DMS114 treated with DMSO at 0.1 percent for 48 hours (cell line): ENCODE data around the gene PRAC2.

Experiments used
- DNase-seq: peaks from one replicate; lab custom pipeline; 2025; ENCODE audit not compliant: unreplicated experiment; lab: John Stamatoyannopoulos, UW

Gene PRAC2

DNA sequence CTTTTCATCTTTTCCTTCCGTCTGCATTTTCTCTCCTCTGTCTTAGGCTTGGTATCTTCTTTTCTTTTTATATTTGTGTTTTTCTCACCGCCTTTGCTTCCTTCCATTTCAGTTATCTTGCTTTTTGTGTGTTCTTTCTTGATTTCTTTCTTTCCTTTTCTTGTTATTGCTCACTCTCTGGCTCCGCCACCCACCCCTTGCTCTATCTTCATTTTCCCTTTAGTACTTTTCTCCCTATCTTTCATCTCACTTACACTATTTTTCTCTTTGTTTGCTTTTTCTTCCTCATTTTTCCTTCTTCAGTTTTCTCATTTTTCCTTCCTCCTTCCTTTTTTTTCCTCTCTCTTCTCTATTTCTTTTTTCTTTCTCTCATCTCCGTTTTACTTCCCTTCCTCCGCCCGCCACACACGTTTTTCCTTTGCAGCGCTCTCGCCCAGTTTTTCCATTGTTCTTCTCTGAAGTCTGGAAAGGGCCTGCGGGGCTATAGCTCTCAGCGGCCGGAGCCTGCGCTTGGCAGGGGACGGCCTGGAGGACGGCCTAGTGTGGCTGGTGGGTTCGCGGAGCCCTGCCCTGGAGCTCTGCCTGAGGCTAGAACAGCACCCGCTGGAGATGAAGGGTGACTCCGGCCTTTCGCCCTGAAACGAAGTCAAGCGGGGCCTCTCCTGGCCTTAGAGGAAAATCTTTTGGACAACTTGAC, 10.8 kb downstream of the PRAC2 start:
- DNase-seq = no peak

DNA sequence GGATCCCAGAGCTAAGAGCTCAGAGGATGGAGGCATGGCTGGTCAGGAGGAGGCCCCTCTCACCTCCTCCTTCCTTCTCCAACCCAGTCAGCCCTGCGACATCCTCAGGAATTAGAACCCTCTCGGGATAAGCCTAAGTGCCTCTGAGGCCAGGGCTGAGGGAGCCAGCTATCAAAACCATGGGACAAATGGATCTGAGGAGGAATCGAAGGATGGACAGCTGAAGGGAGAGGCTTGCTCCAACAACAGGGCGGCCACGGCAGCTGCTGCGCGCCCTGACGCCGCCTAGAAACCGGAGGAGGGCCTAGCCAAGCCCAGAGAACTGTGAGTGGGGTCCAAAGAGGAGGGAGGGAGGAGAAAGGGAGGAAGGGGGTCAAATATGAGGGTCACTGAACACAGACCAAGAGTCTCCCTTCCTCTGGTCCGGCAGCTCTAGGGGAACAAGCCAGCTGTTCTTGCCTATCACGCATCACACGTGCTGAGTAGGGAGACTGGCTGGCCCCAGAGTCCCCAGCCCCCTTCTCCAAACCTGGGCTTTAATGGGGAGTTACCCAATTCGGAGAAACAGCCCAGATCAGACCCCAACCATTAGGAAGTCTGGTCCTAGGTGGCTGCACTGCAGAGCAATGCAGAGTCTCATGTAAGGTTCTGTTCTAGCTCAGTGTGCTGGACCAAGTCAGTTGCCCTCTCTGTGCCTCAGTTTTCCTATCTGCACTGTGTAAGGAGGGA, 11.5 kb downstream of the PRAC2 start:
- DNase-seq = no peak

DNA sequence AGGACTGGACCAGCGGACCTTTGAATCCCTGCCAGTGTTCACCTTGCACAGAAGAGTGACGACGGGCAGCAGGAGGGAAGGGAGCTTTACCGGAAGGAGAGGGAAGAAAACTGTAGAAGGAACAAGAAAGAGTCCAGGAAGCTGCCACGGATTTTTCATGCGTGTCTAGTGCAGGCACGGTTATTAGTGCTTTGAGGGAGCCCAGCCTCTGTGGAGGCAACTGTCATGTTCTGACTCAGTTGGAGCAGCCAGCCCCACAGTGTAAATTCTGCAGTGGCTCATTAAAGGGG, 12.0 kb downstream of the PRAC2 start:
- no peak for DNase-seq

DNA sequence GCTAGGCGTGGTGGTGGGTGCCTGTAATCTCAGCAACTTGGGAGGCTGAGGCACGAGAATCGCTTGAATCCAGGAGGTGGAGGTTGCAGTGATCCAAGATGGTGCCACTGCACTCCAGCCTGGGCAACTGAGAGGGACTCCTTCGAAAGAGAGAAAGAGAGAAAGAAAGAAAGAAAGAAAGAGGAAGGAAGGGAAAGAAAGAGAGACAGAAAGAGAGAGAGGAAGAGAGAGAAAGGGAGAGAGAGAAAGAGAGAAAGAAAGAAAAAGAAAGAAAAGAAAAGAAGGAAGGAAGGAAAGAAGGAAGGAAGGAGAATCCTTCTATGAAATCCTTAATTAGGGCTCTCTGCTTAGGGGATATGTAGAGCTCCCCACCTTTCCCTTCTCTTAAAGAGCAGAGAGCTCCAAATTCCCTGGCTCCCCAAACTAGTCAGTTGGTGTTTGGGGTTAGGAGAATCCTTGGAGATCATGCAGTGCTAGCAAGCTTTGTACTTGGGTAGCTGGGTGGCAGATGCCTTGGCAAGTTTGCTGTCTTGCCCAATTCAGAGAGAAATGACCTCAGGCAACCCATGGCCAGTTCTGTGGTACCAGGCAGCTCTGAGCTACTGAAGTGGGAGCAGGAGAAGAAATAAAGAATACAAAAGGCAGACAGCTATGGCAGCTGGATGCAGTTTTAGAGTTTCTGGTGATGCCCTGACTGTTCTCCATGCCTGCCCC, 14.5 kb downstream of the PRAC2 start:
- DNase-seq = no peak

DNA sequence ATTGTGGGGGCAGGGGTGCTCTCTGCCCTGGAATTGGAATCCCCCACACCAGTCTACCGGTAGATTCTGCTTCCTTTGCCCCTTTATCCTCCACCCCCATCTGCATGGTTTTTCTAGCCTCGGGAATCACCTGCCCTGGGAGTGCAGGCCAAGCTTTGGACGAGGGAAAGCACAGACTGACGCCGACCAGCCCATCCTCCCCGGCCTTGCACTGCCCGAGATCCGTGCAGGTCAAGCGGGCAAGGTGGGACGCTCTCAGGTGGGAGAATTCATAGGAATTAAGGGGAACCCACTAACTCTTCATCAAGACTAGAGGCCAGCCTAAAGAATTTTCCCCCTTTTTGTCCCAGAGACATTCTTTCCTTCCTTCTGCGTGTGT, 15.4 kb downstream of the PRAC2 start:
- DNase-seq = no peak

DNA sequence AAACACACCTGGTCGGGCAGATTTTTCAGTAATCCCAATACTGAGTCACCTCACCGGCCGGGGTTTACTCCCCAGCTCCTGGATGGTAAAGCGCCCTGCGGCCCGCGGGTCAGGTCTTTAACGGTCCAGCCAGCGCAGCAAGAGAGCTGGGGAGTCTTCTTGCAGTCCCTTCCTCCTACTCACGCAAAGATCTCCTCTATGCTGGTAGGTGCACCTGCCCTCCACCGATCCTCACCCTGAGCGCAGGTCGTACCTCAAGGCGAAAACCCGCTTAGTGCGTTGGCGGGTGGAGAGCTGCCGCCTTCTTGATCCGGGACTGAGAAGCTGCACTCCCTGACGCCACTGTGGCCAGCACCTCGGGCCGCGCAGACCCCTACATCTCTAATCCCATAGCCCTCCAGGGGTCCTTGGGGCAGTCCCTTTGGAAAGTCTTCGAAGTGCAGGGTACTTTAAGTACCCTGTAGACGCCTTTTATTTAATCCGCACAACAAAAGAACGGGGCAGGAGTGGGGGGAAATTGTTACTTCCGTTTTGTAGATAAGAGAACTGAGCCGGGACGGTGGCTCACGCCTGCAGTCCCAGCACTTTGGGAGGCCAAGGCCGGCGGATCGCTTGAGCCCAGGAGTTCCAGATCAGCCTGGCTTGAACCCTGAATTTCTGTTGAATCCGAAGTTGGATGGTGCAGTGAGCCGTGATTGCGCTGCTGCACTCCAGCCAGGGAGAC, 16.0 kb downstream of the PRAC2 start:
- DNase-seq = no peak

DNA sequence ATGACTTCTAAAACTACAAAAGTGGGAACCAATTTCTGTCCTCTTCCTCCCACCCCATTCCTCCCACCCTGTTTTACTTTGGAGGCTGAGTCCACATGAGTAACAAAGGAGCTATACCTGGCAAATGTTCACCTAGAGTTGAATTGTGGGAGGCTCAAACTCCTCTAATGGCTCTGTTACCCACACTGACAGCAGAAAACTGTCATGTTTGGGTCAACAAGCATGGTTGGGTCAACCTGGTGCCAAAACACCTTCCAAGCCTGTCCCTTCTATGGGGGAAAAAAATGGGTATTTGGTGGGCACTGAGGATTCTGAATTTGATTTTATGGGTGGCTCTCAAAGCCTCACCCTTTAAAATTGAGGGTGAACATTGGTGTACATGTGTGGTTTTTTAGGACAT, 17.6 kb downstream of the PRAC2 start:
- no peak for DNase-seq

DNA sequence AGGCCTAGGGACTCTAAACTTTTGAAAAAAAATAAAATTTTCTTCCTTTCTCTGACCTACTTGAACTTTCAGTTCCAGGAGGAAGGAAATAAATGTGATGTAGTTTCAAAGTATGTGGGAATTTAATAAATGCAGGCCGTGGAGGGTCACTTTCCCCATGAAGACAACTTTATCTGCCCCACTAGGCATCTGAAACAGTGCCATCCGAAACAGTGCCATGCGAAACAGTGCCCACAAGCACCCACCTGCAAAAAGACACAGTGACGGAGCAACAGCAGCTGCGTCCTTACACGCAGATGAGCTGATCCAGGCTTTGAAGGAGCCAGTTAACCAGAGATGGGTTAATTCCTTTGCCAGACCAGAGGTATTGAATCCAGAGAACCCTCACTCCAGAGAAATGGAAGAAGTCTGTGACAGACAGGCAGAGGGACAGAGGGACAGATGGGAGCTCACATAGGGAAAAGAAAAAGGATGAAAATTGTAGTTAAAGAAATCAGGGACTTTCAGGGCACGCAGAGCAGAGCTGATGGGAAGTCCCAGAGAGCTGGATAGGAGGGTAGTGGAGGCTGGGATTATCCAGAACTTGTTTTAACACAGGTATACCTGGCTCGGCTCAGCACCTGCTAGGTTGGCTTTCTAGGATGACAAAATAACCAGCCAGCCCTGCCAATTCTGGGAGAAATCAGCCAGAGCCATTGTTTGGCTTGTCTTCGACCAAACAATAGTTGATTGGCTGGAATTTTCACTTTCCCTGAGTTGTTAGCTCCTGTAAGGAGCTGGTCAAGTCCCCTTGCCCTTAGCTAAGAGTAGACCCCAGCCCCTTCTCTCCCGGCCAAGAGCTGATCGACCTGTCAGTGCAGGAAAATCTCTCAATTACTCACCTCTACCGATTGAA, 22.6 kb downstream of the PRAC2 start:
- no peak for DNase-seq

DNA sequence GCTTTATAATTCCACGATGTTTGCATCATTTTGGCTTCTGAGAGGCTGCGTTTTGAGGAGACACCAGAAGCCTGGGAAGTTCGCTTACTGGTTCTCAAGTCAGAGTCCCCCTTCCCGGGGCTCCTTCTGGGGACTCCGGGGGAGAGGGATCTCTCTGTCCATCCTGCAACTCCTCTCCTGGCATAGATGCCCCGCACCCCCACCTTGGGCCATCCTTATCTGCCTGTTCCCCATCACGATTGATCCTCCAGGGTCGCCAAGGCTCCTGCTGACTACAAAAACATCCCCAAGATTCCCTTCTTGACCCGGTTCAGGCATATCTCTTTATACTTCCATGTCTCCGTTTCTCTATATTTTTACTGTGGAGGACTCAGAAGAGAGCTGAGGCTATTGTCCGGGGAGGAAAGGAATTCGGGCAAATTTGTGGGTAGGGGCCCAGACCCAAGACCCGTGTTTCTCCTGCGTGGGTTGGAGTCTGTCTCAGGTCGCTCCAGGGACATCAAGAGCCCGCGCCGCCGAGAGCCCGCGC, 24.0 kb downstream of the PRAC2 start:
- DNase-seq = no peak

DNA sequence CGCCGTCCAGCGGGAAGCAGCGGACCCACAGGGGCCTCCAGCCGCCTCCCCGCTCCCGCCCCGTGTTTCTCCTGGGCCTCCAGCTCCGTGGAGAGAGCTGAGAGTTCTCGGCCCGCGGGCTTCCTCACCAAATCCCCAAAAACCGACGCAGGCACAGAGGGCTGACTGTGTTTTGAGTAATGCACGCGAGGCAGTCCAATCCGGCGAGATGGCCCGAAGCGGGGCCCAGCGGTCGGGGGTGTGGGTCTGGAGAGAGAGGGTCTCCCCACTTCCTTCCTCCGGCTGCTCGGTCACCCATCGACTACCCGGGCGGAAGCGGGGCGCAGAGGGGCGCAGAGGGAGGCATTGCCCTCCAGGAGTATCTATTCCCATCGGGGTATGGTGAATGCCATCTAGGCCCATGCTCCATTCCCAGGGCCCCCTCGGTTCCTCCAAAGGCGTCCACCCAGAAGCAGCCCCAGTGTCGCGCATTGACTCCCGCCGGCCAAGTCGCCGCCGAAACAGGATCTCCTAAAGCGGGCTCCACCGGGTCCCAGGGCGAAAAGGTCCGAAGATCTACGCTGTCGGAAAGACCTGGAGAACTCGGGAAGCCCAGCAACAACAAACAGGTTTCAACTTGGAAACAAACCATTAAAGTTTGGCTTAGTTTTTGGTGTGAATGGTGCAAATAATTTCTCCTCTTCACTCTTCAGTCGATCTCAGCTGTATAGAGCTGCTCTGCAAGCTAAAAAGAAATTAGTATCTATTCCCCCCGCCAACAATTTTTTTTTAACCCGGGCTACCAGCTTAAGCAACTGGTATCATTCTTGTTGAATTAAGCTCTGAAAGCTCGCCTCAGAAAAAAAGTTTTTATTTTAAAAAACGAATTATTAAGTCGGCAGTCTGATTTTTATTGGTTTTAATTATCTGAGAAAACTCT, 24.7 kb downstream of the PRAC2 start:
- no peak for DNase-seq

DNA sequence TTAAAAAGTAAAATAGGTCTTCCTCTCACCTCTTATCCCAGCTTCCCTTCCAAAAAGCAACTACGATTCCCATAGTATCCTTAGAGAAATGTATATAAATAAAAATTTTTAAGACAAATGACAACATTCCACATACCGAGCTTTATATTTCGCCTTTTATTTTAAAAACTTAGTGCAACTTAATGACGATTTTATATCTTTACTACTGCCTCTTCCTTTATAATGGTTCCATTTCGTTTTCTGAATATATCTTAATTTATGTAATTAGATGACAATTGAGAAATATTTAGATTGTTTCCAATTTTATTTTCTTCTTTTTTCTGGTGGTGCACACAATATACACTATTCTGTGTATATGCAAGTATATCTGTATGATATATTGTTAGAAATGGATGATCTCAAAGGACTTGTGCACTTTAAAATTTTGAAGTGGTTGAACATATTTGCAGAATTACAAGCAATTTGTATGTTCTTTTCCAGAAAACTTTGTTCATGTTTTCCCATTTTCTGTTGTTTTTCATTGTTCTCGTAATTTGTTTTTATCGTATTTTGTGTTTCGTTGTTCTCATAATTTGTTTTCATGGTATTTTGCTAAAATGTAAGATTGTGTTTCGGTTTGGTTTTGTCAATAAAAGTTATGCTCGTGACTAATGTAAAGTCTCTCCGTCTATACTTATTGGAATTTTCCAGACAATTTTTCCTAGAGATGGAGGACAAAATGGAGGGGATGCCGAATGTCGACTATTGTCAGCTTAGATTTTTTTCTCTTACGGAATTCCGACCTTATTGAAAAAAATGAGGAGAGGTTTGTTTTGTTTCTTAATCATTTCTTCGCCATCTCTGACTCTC, 26.0 kb downstream of the PRAC2 start:
- no peak for DNase-seq

DNA sequence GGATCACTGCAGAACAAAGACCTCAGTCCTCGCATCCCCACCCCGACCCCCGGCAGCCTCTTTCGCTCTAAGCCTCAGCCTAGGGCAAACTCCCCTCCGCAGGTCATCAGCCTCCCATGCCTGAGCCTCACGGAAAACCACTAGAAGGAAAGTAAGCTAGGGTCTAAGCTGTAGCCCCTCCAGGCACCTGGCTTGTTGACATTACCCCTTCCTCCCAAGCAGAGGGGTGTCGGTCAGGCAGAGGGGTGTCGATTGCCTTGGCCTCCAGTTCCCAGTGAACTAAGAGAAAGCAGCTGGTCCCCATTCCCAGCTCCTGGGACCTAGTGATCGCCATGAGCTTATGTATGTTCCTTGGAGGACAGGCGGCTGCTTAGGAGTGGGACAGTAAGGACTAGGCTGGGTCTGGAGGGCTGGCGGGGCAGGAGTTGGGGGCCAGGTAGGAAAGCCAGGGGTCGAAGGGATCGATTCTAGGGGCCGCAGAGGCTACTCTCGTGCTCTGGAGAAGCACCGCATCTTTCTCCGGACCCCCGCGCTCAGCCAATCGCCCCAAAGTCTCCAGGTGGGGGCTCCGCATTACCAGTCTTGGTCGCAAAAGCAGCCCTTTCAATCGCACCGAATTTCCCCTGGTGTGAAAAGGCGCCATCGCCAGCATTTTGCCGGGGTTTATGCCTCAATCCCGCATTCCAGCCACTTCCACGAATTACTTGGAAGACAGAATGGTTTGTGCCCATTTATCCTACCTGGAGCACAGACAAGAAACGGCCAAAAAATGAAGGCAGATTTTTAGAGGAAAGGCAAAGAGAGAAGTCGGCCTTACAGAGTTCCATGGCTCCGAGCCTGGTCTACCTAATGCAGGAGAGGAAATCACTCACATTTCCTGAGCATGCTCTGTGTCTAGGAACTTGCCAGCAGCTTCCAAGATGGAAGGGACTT, 26.9 kb downstream of the PRAC2 start:
- no peak for DNase-seq

DNA sequence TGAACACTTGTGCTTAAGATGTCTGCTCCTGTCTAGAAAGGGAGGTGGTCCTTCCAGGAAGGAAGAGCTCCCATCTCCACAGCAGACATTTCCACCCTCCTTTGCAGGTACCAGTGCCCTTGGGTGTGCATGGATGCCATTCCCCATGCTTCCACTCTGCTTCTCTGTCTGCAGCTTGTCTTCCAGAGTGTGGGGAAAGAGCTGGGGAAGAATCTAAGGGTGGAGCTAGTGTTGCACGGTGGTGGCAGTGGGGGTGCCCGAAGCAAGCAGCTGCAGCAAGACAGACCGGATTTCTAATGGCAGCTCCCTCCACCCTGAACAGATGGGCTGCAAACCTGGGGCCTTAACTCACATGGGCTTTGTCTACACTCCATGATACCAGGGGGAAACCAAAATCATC, 28.2 kb downstream of the PRAC2 start:
- no peak for DNase-seq

DNA sequence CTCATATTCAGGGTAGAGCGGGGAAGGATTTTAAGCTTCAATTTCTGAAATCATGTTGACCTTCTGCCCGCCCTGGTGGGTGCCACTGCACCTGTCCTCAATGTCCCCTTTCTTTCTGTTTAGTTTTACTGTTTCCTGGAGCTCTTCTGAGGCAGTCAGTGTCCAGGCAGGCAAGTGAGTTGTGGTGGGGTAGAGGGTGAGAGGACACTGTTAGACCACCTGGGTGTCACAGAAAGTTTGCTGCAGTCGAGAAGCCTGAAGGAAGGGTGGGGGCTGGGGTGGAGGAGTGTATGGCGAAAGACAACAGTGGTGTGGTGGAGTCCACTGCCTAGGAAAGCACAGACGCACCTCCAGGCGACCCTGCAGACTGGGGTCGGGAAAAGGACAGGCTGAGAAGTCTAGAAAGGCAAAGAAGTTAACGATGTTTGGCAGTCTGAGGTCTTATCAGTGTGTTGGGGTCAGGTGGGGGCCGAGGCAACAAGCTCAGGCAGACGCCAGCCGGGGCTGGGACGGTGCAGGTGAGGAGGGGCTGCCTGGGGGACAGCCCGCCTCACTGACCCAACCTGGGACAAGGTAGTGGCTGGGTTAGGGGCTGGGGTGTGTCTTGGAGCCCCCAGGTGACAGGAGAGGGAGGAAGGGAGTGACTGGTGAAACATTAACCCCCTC, 28.9 kb downstream of the PRAC2 start:
- DNase-seq = no peak

DNA sequence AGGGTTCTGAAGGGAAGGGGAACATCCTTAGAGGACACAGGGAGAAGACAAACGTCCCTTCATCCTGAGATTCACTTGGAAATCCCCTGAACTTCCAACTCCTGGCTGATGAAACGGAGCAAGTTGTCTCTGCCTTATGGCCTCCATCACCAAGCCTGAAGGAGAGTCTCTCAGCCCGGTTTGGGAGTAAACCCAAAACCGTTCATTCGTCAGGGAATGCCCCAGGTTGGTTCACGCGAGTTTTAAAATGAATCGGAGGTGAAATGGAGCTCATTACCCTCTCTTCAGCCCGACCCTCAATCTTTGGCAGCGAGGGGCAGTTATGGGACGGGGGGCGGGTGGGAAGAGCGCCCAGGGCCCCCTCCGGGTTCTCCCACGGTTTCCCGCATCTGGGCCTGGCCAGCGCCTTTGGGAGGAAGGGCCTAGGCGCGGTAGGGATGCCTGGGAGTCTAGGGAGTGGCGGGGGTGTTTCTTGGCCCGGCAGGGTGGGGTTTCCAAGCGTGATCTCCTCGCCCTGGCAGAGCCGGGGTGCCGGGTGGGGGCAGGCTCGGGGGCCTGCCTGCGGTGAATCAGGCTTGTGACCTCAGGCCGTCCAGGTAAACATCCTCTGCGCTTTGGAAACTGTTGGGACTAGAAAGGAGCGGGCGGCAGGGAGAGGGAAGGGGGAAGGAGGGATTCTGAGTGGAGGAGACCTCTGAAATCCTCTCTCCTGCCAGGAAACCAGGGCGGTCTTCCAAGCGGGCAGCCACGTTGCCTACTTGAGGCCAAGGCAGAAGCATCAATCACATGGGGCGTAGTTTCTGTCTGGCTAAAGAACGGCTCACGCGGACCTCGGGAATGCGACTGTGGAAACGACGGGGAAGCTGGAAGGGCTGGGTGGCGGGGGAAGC, 29.7 kb downstream of the PRAC2 start:
- DNase-seq = no peak
